ENCODE results near the gene TAF10. TPM values are rescaled to one million over a fixed set of nuclear protein-coding genes. Genes with fewer than 3 reads are reported as not detected.

TAF10 gene
- total and polyA plus RNA-seq, 2 of the 13 experiments (the other 11 are each of a cell fraction or from before 2014, with no cell fraction given), result 71.3 to 134 TPM

DNA sequence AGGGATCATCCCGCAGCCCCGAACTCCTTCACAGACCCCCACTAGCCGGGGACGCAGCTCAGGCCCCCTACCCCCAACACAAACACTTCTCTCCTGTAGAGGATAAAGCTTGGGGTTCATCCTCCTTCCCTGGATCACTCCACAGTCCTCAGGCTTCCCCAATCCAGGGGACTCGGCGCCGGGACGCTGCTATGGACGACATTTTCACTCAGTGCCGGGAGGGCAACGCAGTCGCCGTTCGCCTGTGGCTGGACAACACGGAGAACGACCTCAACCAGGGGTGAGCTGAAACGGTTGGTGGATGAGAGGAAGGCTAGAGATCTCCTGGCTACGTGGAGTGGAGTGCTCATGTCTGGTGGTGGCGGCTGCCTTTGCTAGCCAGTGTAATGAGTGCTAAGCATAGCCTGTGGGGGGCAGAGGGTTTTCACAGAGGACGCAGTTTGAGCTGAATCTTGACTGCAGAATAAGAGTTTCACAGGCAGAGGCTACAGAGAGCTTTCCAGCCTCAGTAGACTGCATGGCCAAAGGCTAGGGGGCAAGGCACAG, 7.9 kb downstream of the TAF10 start (continued):
- TF ChIP-seq, protein P1, sequence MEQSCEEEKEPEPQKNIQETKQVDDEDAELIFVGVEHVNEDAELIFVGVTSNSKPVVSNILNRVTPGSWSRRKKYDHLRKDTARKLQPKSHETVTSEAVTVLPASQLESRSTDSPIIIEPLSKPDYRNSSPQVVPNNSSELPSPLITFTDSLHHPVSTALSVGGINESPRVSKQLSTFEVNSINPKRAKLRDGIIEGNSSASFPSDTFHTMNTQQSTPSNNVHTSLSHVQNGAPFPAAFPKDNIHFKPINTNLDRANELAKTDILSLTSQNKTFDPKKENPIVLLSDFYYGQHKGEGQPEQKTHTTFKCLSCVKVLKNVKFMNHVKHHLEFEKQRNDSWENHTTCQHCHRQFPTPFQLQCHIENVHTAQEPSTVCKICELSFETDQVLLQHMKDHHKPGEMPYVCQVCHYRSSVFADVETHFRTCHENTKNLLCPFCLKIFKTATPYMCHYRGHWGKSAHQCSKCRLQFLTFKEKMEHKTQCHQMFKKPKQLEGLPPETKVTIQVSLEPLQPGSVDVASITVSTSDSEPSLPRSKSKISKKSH (CRISPR knock-in tag; IDR thresholded peaks at IDR 0.05; ENCODE audit: borderline replicate concordance), result 0 out of 2 replicates have a peak, but pooled peaks have one; percentile 74
- TF ChIP-seq NAIF1 (CRISPR knock-in tag; IDR thresholded peaks at IDR 0.05; ENCODE audit: borderline replicate concordance) (no peak), SP4 (CRISPR knock-in tag; IDR thresholded peaks at IDR 0.05) (no peak), HDAC1 (CRISPR knock-in tag; IDR thresholded peaks at IDR 0.05) (peak; percentile 47), STAT6 (CRISPR knock-in tag; IDR thresholded peaks at IDR 0.05; ENCODE audit: borderline replicate concordance) (0 out of 2 replicates have a peak, but pooled peaks have one; percentile 2), HMG20B (CRISPR knock-in tag; conservative IDR thresholded peaks at IDR 0.05) (no peak), ZNF543 (CRISPR knock-in tag; IDR thresholded peaks at IDR 0.05) (no peak), ZNF18 (CRISPR knock-in tag; IDR thresholded peaks at IDR 0.05; ENCODE audit: insufficient replicate concordance) (peak; percentile 50), ZNF747 (CRISPR knock-in tag; IDR thresholded peaks at IDR 0.05; ENCODE audit: borderline replicate concordance) (peak; percentile 46; the same call in 1 of the 2 replicates), SUZ12 (IDR thresholded peaks at IDR 0.05; ENCODE audit: low read depth, low read length) (no peak), ZNF350 (CRISPR knock-in tag; IDR thresholded peaks at IDR 0.05; ENCODE audit: borderline replicate concordance, low read depth) (0 out of 2 replicates have a peak, but pooled peaks have one; percentile 22), TBX2 (CRISPR knock-in tag; IDR thresholded peaks at IDR 0.05; ENCODE audit: borderline replicate concordance) (peak; percentile 47; the same call in 1 of the 2 replicates), ZNF788 (CRISPR knock-in tag; IDR thresholded peaks at IDR 0.05; ENCODE audit: borderline replicate concordance) (peak; percentile 74; the same call in 1 of the 2 replicates), POLR2A (IDR thresholded peaks at IDR 0.05; ENCODE audit: insufficient read depth in 1 of 2, low read depth in 2 of 2, low read length in 2 of 2) (peak in 1 of 2 experiments; percentile 37; a peak in 2 of 4 replicates)
- TF ChIP-seq, protein P2, sequence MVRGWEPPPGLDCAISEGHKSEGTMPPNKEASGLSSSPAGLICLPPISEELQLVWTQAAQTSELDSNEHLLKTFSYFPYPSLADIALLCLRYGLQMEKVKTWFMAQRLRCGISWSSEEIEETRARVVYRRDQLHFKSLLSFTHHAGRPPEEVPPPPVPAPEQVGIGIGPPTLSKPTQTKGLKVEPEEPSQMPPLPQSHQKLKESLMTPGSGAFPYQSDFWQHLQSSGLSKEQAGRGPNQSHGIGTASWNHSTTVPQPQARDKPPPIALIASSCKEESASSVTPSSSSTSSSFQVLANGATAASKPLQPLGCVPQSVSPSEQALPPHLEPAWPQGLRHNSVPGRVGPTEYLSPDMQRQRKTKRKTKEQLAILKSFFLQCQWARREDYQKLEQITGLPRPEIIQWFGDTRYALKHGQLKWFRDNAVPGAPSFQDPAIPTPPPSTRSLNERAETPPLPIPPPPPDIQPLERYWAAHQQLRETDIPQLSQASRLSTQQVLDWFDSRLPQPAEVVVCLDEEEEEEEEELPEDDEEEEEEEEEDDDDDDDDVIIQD (CRISPR knock-in tag; IDR thresholded peaks at IDR 0.05; ENCODE audit: low read depth), result no peak
- TF ChIP-seq, protein P3, sequence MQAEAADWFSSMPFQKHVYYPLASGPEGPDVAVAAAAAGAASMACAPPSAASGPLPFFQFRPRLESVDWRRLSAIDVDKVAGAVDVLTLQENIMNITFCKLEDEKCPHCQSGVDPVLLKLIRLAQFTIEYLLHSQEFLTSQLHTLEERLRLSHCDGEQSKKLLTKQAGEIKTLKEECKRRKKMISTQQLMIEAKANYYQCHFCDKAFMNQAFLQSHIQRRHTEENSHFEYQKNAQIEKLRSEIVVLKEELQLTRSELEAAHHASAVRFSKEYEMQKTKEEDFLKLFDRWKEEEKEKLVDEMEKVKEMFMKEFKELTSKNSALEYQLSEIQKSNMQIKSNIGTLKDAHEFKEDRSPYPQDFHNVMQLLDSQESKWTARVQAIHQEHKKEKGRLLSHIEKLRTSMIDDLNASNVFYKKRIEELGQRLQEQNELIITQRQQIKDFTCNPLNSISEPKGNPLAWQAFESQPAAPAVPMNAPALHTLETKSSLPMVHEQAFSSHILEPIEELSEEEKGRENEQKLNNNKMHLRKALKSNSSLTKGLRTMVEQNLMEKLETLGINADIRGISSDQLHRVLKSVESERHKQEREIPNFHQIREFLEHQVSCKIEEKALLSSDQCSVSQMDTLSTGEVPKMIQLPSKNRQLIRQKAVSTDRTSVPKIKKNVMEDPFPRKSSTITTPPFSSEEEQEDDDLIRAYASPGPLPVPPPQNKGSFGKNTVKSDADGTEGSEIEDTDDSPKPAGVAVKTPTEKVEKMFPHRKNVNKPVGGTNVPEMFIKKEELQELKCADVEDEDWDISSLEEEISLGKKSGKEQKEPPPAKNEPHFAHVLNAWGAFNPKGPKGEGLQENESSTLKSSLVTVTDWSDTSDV (CRISPR knock-in tag; IDR thresholded peaks at IDR 0.05), result peak; percentile 41; the same call in 1 of the 2 replicates

Measured in HepG2 (cell line).